Measurements from ENCODE around the gene KMT2C. TPM values are rescaled to one million over a fixed set of nuclear protein-coding genes. Genes with fewer than 3 reads are reported as not detected.

KMT2C gene
- total and polyA plus RNA-seq, 4 donors: 5.8 to 123 (median 56.2) TPM

GRCh38 chr7:152105205-152105604, 330.6 kb downstream of the KMT2C start:
- peaks cover 3% of the 10 kb centered on the region in 2 donors for H3K36me3 ChIP-seq (ENCODE audit: control insufficient read depth in 1 of 2, insufficient read depth in 2 of 2, low read length in 1 of 2)
- intact Hi-C loops (cut with DNase I): no loop called here
- no peak overlapping the region for H3K27ac ChIP-seq (ENCODE audit: low read depth in 1 of 2, low read length in 2 of 2)
- no peaks in the 10 kb centered on the region for H3K27me3 ChIP-seq (ENCODE audit: control insufficient read depth in 1 of 2, insufficient read depth in 2 of 2, low read length in 1 of 2)
- no peaks in the 10 kb centered on the region for H3K4me1 ChIP-seq (ENCODE audit: control insufficient read depth in 1 of 2, insufficient read depth in 2 of 2, low read length in 2 of 2)
- no peak overlapping the region for H3K4me3 ChIP-seq (ENCODE audit: low read length in 2 of 2)
- no peak for DNase-seq
- ATAC-seq (ENCODE audit: low FRiP score): no peak
- no peaks in the 10 kb centered on the region for H3K9me3 ChIP-seq (ENCODE audit: control insufficient read depth, low read length)
- WGBS, 2 donors: 94% methylated on average over 11 of the region's 11 CpGs

- no peaks in the 10 kb centered on the region for H3K27me3 ChIP-seq (ENCODE audit: control insufficient read depth in 1 of 2, insufficient read depth in 2 of 2, low read length in 1 of 2)
- no peaks in the 10 kb centered on the region for H3K9me3 ChIP-seq (ENCODE audit: control insufficient read depth, low read length)
- ATAC-seq (ENCODE audit: low FRiP score): no peak
- H3K36me3 ChIP-seq (ENCODE audit: control insufficient read depth in 1 of 2, insufficient read depth in 2 of 2, low read length in 1 of 2): peaks cover 0 to 3% of the 10 kb centered on the region in 2 donors
- H3K4me1 ChIP-seq (ENCODE audit: control insufficient read depth in 1 of 2, insufficient read depth in 2 of 2, low read length in 2 of 2): no peaks in the 10 kb centered on the region
- no peak overlapping the region for H3K27ac ChIP-seq (ENCODE audit: low read depth in 1 of 2, low read length in 2 of 2)
- WGBS, 2 donors: 38 to 46% methylated on average over 5 of the region's 5 CpGs
- no peak for DNase-seq
- no peak overlapping the region for H3K4me3 ChIP-seq (ENCODE audit: low read length in 2 of 2)
- intact Hi-C loops (cut with DNase I): no loop called here
Observed at GRCh38 chr7:152103691-152104090, 332.1 kb downstream of the KMT2C start.

- intact Hi-C loops (cut with DNase I): no loop called here
- 93 to 94% methylated on average over 7 of the region's 7 CpGs for WGBS, 2 donors
- no peak overlapping the region for H3K27ac ChIP-seq (ENCODE audit: low read depth in 1 of 2, low read length in 2 of 2)
- no peaks in the 10 kb centered on the region for H3K4me1 ChIP-seq (ENCODE audit: control insufficient read depth in 1 of 2, insufficient read depth in 2 of 2, low read length in 2 of 2)
- H3K36me3 ChIP-seq (ENCODE audit: control insufficient read depth in 1 of 2, insufficient read depth in 2 of 2, low read length in 1 of 2): peaks cover 0 to 3% of the 10 kb centered on the region in 2 donors
- no peaks in the 10 kb centered on the region for H3K9me3 ChIP-seq (ENCODE audit: control insufficient read depth, low read length)
- H3K4me3 ChIP-seq (ENCODE audit: low read length in 2 of 2): no peak overlapping the region
- ATAC-seq (ENCODE audit: low FRiP score) (no peak), DNase-seq (no peak)
- H3K27me3 ChIP-seq (ENCODE audit: control insufficient read depth in 1 of 2, insufficient read depth in 2 of 2, low read length in 1 of 2): no peaks in the 10 kb centered on the region
Observed at GRCh38 chr7:152103066-152103465, 332.7 kb downstream of the KMT2C start.

- Histone ChIP-seq H3K4me1 (ENCODE audit: control insufficient read depth in 1 of 2, insufficient read depth in 2 of 2, low read length in 2 of 2) (no peaks in the 10 kb centered on the region), H3K27me3 (ENCODE audit: control insufficient read depth in 1 of 2, insufficient read depth in 2 of 2, low read length in 1 of 2) (no peaks in the 10 kb centered on the region), H3K9me3 (ENCODE audit: control insufficient read depth, low read length) (no peaks in the 10 kb centered on the region), H3K27ac (ENCODE audit: low read depth in 1 of 2, low read length in 2 of 2) (no peak overlapping the region), H3K36me3 (ENCODE audit: control insufficient read depth in 1 of 2, insufficient read depth in 2 of 2, low read length in 1 of 2) (no peaks in the 10 kb centered on the region), H3K4me3 (ENCODE audit: low read length in 2 of 2) (no peak overlapping the region)
- DNase-seq (no peak), ATAC-seq (ENCODE audit: low FRiP score) (no peak)
- WGBS, 2 donors: 94% methylated on average over 4 of the region's 4 CpGs
- intact Hi-C loops (cut with DNase I): no loop called here
Observed at GRCh38 chr7:152097330-152097729, 338.5 kb downstream of the KMT2C start.

- intact Hi-C loops (cut with DNase I): no loop called here
- H3K27me3 ChIP-seq (ENCODE audit: control insufficient read depth in 1 of 2, insufficient read depth in 2 of 2, low read length in 1 of 2): no peaks in the 10 kb centered on the region
- no peaks in the 10 kb centered on the region for H3K4me1 ChIP-seq (ENCODE audit: control insufficient read depth in 1 of 2, insufficient read depth in 2 of 2, low read length in 2 of 2)
- H3K27ac ChIP-seq (ENCODE audit: low read depth in 1 of 2, low read length in 2 of 2): no peak overlapping the region
- ATAC-seq (ENCODE audit: low FRiP score) (no peak), DNase-seq (no peak)
- H3K4me3 ChIP-seq (ENCODE audit: low read length in 2 of 2): no peak overlapping the region
- no peaks in the 10 kb centered on the region for H3K36me3 ChIP-seq (ENCODE audit: control insufficient read depth in 1 of 2, insufficient read depth in 2 of 2, low read length in 1 of 2)
- H3K9me3 ChIP-seq (ENCODE audit: control insufficient read depth, low read length): no peaks in the 10 kb centered on the region
- 83 to 88% methylated on average over 1 of the region's 1 CpG for WGBS, 2 donors
Observed at GRCh38 chr7:152095771-152096170, 340.0 kb downstream of the KMT2C start.

- no peaks in the 10 kb centered on the region for H3K9me3 ChIP-seq (ENCODE audit: control insufficient read depth, low read length)
- H3K27me3 ChIP-seq (ENCODE audit: control insufficient read depth in 1 of 2, insufficient read depth in 2 of 2, low read length in 1 of 2): no peaks in the 10 kb centered on the region
- H3K27ac ChIP-seq (ENCODE audit: low read depth in 1 of 2, low read length in 2 of 2): no peak overlapping the region
- ATAC-seq (ENCODE audit: low FRiP score) (no peak), DNase-seq (no peak)
- H3K4me3 ChIP-seq (ENCODE audit: low read length in 2 of 2): no peak overlapping the region
- intact Hi-C loops (cut with DNase I): no loop called here
- H3K4me1 ChIP-seq (ENCODE audit: control insufficient read depth in 1 of 2, insufficient read depth in 2 of 2, low read length in 2 of 2): no peaks in the 10 kb centered on the region
- H3K36me3 ChIP-seq (ENCODE audit: control insufficient read depth in 1 of 2, insufficient read depth in 2 of 2, low read length in 1 of 2): no peaks in the 10 kb centered on the region
- WGBS, 2 donors: 90 to 92% methylated on average over 4 of the region's 4 CpGs
Observed at GRCh38 chr7:152093717-152094116, 342.1 kb downstream of the KMT2C start.

- no peaks in the 10 kb centered on the region for H3K4me1 ChIP-seq (ENCODE audit: control insufficient read depth in 1 of 2, insufficient read depth in 2 of 2, low read length in 2 of 2)
- WGBS, 2 donors: 86 to 91% methylated on average over 6 of the region's 6 CpGs
- H3K4me3 ChIP-seq (ENCODE audit: low read length in 2 of 2): no peak overlapping the region
- DNase-seq (no peak), ATAC-seq (ENCODE audit: low FRiP score) (no peak)
- H3K27ac ChIP-seq (ENCODE audit: low read depth in 1 of 2, low read length in 2 of 2): no peak overlapping the region
- no peaks in the 10 kb centered on the region for H3K27me3 ChIP-seq (ENCODE audit: control insufficient read depth in 1 of 2, insufficient read depth in 2 of 2, low read length in 1 of 2)
- H3K9me3 ChIP-seq (ENCODE audit: control insufficient read depth, low read length): no peaks in the 10 kb centered on the region
- intact Hi-C loops (cut with DNase I): no loop called here
- H3K36me3 ChIP-seq (ENCODE audit: control insufficient read depth in 1 of 2, insufficient read depth in 2 of 2, low read length in 1 of 2): no peaks in the 10 kb centered on the region
Observed at GRCh38 chr7:152090747-152091146, 345.1 kb downstream of the KMT2C start.

GRCh38 chr7:152089183-152089582, 346.6 kb downstream of the KMT2C start:
- Histone ChIP-seq H3K4me3 (ENCODE audit: low read length in 2 of 2) (no peak overlapping the region), H3K36me3 (ENCODE audit: control insufficient read depth in 1 of 2, insufficient read depth in 2 of 2, low read length in 1 of 2) (no peaks in the 10 kb centered on the region), H3K27ac (ENCODE audit: low read depth in 1 of 2, low read length in 2 of 2) (no peak overlapping the region), H3K27me3 (ENCODE audit: control insufficient read depth in 1 of 2, insufficient read depth in 2 of 2, low read length in 1 of 2) (no peaks in the 10 kb centered on the region), H3K9me3 (ENCODE audit: control insufficient read depth, low read length) (no peaks in the 10 kb centered on the region), H3K4me1 (ENCODE audit: control insufficient read depth in 1 of 2, insufficient read depth in 2 of 2, low read length in 2 of 2) (no peaks in the 10 kb centered on the region)
- ATAC-seq (ENCODE audit: low FRiP score): no peak
- WGBS, 2 donors: 98 to 99% methylated on average over 7 of the region's 7 CpGs
- DNase-seq: no peak
- intact Hi-C loops (cut with DNase I): no loop called here

GRCh38 chr7:152086513-152086912, 349.3 kb downstream of the KMT2C start:
- no peak overlapping the region for H3K27ac ChIP-seq (ENCODE audit: low read depth in 1 of 2, low read length in 2 of 2)
- ATAC-seq (ENCODE audit: low FRiP score): no peak
- H3K4me1 ChIP-seq (ENCODE audit: control insufficient read depth in 1 of 2, insufficient read depth in 2 of 2, low read length in 2 of 2): no peaks in the 10 kb centered on the region
- WGBS, 2 donors: 23 to 50% methylated on average over 1 of the region's 1 CpG
- H3K4me3 ChIP-seq (ENCODE audit: low read length in 2 of 2): no peak overlapping the region
- H3K9me3 ChIP-seq (ENCODE audit: control insufficient read depth, low read length): no peaks in the 10 kb centered on the region
- no peaks in the 10 kb centered on the region for H3K36me3 ChIP-seq (ENCODE audit: control insufficient read depth in 1 of 2, insufficient read depth in 2 of 2, low read length in 1 of 2)
- no peak for DNase-seq
- intact Hi-C loops (cut with DNase I): no loop called here
- no peaks in the 10 kb centered on the region for H3K27me3 ChIP-seq (ENCODE audit: control insufficient read depth in 1 of 2, insufficient read depth in 2 of 2, low read length in 1 of 2)
